Activated CD4-positive, alpha-beta T cell treated with anti-CD3 and anti-CD28 coated beads, Interleukin-2, Interleukin-6, amounts not matched to agents 100 ng/mL and 50 ng/mL, durations not matched to agents 16 hours and 8 hours (primary cell): ENCODE data around the gene GAA.
"Not testable (repeated sequence)": the region's sequence is repeated elsewhere in the genome, so short reads cannot be mapped to it uniquely, and the experiment has no call there.

Experiments used
- DNase-seq: peaks from one replicate; pipeline ENCODE4 v3.0.0-alpha.2; 2020

The GAA gene

DNA sequence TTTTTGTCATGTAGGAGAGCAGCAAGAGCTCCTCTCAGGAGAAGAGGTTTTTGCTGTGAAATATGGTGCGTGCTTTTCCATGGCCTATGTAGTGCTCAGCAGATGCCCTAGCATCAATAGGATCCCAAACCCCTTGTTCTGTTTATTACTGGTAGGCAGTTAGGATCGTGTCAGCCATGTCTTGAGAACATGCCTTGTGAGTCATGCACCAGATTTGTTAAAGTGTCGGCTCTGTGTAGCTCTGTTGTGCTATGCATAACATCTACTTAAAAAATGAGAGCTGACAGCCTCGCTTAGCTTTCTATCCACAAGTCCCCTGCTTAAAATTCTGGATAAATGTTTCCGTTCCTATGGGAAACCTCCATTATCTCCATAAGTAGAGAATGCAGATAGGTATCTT, 50.0 kb downstream of the GAA start:
- DNase-seq, result no peak

DNA sequence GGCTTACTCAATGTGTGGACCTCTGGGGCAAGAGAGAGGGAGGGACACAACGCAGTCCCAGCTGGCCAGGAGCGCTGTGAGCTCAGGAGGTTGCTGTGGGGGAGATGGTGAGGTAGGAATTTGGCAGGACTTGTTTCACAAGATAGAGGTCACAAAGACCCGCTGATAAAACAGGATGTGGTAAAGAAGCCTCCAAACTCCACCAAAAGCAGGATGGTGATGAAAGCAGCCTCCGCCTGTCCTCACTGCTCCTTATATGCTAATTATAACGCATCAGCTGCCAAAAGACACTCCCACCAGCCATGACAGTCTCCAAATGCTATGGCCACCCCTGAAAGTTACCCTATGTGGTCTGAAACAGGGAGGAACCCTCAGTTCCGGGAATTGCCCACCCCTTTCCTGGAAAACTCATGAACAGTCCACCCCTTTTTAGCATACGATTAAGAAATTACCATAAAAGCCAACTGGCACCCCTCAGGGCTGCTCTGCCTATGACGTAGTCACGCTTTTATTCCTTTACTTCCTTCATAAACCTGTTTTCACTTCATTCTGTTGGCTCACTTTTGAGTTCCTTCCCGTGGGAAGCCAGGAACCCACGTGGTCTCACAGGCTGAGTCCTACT, 50.8 kb downstream of the GAA start:
- DNase-seq, result peak; percentile 14

GRCh38 chr17:80153004-80153403, 51.6 kb downstream of the GAA start:
- no peak for DNase-seq

- DNase-seq, result no peak
Observed at GRCh38 chr17:80154166-80154565, 52.8 kb downstream of the GAA start.

GRCh38 chr17:80155600-80155999, 54.2 kb downstream of the GAA start:
- not testable (repeated sequence) for DNase-seq

GRCh38 chr17:80158846-80159245, 57.5 kb downstream of the GAA start:
- DNase-seq, result no peak

- no peak for DNase-seq
Observed at GRCh38 chr17:80160536-80160935, 59.2 kb downstream of the GAA start.

DNA sequence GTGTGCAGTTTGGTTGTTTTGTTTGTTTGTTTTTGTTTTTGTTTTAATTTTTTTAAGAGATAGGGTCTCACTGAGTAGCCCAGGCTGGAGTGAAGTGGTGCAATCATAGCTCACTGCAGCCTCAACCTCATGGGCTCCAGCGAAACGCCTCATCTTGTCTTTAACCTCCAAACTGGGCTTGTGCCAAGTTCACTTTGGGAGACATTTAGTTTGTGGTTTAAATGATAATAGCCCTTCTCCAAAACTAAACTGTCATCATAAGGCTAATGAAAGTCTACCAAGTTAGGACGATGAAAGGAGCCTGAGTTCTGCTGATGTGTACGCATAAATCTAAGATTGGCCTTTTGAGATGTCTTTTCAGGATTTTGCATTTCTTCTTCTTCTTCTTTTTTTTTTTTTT, 62.0 kb downstream of the GAA start:
- DNase-seq, result no peak

DNA sequence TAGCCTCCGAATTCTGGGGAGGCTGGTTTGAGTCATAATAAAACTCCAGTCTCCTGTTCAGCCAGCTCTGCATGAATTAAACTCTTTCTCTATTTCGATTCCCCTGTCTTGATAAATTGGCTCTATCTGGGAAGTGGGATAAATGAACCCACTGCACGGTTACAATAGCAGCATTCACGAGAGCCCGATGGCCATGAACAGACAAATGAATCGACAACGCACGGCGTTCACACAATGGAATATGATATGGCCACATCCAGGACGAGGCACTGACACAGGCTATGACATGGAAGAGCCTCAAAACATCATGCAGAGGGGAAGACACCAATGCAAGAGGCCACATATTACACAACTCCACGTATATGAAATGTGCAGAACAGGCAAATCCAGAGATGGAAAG, 62.8 kb downstream of the GAA start:
- DNase-seq, result no peak

DNA sequence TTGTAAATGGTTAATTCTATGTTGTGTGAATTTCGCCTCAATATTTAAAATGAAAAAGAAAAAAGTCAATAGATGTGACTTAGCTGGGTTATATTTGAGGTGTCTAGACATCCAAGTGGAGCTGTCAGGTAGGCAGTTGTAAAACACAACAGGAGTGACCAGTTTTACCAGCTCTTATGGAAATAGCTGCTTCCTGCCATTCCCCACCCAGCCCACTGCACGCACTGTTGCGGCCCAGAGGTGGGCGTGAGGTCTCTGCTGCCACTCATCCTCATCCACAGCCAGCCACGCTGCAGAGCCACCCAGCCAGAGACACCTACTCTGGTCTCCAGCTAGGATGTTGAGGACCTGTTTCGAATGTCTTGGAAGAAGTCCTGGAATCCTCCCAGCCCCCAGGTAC, 65.1 kb downstream of the GAA start:
- no peak for DNase-seq

DNA sequence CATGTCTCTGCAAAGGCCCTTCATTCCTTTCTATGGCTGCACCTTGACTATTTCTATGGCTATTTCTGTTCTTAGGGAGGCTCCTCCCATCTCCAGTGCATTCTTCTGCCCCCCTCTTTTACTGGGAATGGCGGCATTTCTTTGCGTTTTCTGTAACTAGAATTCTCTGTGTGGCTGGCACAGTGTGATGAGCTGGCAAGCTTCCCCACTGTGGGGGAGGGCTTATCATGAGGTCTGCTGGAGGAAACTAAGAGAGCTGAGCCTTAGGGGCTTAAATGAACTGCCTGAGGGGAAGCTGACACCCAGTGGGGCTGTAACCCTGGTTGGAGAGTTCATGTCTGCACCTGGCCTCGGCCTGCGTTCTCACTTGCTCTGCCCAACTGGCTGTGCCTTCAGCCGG, 67.0 kb downstream of the GAA start:
- no peak for DNase-seq

DNA sequence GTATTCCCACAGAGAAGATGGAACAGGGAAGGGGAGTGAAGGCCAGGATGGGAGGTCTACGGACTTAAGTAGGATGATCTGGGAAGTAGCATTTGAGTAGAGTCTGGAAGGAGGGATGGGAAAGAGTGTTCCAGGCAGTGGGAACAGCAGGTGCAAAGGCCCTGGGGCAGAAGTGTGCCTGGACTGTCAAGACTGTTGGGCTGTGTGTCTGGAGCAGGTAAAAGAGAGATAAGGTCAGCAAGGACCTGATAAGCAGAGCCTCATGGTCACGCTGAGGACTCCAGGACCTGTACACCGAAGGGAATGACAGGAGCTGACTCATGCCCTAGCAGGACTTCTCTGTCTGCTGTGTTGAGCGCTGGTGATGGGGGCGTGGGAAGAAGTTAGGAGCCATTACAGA, 67.7 kb downstream of the GAA start:
- DNase-seq, result no peak
